Stimulated activated CD4-positive, alpha-beta T cell treated with anti-CD3 and anti-CD28 coated beads, Interleukin-2, amount 100 ng/mL, for 24 hours (primary cell): ENCODE measurements around the gene SMG7.

Source experiments
- DNase-seq, 2 donors: peaks; one replicate each; pipeline ENCODE4 v3.0.0-alpha.2; 2020

The SMG7 gene

DNA sequence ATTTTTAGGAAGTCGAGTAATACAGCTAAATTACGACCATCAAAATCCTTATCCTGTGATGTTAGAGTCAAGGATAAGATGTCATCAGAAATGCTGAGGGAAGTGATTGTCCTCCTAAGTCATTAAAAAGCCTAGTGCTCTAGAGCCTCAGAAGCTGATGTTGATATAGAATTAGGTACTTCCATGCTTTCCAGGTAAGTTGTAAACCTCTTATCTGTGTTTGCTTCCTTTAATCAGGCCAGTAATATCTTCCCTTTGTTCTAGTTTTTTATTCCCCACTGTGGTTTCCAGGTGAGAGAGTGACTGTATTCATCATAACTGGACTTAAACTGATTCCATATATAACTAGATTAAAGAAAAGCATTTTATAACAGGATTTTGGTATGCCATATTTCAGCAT lies 44.4 kb downstream of the SMG7 start:
- no peak for DNase-seq

DNA sequence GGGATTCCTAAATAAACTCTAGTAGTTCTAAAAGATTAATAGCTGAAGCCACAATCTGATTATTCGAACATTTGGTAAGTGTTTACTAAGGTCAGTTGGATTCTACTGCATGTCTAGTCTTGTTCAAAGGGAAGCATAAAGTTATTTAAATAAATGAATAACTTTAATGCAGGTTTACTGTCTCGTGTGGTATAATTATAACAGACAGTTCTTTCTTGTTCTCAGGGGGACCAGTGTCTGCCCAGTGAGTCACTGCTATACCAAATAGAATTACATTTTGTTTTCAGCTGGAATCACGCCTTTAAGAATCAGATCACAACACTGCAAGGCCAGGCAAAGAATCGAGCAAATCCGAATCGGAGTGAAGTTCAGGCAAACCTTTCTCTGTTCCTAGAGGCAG lies 45.1 kb downstream of the SMG7 start:
- no peak for DNase-seq

DNA sequence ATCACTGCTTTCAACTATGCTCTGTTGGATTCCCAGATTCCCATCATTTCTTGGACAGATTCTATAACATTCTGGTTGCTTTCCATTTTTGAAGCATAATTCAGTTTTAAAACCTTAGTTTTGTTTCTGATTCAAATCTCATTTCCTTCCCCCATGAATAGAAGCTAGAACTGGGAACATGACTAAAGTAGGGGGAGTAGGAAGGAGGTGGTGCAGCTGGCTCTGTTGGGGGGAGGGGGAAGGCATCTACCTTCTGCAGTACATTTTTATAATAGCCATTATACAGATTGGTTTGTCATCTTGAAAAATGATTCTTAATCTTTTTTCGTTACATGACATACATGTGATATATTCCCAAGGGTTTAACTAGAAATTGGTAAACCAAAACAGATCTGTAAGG lies 48.1 kb downstream of the SMG7 start:
- DNase-seq = no peak

DNA sequence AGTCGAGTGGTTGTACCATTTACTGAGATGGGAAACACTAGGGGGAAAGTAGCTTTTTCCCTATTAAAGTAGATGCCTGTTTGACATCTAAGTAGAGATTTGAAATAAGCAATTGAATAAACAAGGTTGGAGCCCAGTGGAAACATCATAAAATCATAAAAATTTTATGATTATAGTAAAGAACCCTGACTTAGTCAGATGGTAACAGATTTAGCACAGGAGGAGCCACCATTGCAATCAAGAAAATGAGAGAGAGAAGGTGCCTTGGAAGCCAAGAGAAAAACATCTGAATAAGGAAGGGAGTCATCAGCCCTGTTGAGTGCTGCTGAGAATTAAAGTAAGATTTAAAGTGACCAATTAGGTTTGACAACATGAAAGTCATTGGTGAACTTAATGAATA lies 49.8 kb downstream of the SMG7 start:
- no peak for DNase-seq

DNA sequence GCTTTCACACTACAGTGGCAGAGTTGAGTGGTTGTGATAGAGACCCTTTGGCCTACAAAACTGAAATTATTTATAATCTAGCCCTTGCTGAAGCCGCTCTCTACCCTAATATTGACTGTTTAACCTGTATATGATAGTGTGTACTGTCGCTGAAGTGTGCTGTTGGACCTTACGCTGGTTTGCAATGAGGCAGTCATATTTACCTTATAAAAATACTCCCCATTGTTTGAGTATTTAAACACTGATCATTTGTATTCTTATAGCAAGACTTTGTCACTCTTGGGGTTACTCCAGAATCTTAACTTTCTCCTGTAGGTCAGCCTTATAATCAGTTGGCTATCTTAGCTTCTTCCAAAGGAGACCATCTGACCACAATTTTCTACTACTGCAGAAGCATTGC lies 56.3 kb downstream of the SMG7 start:
- DNase-seq = no peak

DNA sequence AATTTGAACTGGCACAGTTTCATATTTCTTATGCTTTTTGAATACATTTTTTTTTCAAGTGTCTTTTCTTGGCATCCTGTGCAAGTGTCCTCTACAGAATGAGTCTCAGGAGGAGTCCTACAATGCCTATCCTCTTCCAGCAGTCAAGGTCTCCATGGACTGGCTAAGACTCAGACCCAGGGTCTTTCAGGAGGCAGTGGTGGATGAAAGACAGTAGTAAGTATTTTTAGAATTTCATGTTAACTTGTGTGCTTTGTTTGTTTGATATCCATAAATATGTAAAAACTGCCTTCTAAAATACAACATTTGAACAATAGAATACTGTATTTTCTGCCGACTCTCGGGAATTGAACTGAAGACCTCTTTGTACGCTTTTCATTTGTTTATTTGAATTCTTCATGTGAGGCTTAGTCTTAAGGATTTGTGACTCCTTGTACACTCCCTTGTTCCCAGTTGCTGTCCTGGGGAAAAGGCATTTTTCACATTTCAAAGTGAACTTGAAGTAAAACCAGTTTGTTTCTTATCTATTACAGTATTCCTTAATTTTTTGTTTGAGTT lies 61.4 kb downstream of the SMG7 start:
- no peak for DNase-seq

DNA sequence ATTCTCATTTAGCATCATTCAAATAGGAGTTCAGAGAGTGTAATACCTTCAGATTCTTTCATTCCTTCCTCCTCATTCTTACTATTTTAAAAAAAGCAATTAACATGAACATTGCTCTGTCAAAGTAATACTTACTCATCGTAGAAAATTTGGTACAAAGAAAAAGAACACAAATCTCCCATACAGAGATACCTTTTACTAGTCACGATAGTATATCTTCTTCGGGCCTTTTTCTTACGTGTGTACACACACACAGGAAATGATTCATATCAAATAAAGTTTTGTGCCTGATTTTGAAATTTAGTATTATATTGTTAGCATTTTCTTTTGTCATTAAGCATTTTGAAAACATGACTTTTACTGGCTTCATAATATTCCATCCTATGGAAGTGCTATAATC lies 65.1 kb downstream of the SMG7 start:
- no peak for DNase-seq

DNA sequence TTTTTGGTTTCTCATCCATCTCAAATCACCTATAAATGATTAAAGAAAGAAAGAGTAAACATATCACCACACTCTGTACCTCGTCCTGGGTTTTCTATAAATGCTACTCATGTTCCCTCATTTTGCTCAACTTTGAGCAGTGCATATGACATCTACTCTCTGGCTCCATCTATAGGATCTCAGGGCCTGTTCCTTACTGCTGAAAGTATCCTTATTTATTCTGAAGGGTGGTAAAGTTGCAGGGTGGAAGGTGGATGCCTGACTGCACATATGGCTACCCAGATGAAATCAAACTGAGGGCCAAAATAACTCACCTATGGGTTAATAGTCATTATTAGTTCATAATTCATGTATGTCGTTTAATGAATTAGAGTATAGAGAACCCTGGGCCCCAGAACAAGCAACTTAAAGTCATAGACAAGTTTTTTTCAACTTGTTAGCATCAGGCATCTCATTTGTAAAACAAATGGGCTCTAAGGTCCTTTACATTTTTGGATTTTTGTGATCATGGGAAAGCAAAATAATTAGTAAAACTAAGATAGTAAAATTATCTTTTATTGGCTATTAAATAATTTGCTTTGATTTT lies 71.4 kb downstream of the SMG7 start:
- no peak for DNase-seq

DNA sequence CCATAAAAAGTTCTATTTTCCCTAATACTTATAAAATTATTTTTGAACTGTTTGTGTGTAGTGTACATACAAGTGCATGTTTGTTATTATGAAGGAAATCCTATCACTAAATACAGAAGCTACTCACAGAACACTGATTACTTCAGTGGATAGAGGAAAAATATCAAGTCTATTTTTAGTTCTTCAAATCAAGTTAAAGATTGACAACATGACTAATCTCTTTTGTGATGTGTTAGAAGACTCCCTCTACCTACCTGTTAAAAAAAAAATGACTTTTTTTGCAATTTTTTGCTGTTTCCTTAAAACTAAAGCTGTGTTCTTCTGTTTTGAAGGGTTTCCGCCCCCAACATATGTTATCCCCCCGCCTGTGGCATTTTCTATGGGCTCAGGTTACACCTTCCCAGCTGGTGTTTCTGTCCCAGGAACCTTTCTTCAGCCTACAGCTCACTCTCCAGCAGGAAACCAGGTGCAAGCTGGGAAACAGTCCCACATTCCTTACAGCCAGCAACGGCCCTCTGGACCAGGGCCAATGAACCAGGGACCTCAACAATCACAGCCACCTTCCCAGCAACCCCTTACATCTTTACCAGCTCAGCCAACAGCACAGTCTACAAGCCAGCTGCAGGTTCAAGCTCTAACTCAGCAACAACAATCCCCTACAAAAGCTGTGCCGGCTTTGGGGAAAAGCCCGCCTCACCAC lies 72.4 kb downstream of the SMG7 start:
- DNase-seq = no peak

DNA sequence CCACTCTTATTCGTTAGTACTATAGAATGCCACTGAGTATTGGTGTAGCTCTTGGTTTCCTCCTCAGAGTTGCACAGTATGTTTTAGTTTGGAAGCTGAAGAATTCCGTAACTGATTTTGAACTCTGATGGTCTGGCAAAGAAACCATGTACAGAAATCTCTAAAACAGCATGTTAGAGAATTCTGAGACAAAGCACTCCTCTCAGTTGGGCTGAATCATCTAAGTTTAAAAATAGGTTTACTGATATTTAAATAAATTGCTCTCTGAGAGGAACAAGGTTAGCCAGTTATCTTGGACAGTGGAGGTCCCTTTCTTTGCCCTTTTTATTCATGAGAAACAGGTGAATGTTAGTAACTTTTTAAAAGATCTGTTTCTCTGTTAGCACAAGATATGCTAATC lies 74.1 kb downstream of the SMG7 start:
- no peak for DNase-seq

DNA sequence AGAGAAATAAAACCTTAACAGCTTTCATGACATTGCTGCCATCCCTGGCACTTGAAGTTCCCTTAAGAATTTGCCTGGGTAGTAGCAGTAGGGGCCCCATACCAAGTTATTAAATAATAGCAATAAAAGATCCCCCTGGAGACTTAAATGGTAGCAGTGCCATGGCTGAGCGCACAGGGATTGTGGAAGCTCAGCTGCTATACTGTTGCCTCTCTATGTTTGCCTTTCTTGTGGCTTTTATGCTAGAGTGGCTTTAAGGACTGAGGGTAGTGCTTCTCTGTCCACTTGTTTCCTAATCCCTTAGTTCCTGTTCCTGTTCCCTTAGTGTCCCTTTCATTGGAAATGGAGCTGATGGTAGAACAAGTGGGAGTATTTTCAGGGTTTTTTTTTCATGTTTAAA lies 75.8 kb downstream of the SMG7 start:
- DNase-seq = no peak

DNA sequence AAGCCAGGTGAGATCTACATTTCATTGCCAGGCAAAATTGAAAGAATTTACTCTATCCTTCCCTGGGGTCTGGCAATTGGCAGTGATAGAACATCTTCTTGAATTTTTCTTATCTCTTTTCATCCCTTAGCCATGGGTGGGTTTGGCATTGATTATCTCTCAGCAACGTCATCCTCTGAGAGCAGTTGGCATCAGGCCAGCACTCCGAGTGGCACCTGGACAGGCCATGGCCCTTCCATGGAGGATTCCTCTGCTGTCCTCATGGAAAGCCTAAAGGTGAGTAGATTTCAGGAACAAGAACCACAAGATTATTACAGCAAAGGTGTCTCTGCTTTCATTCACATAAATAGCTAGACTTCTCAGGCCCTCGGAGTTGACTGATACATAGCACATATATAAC lies 78.6 kb downstream of the SMG7 start:
- no peak for DNase-seq

DNA sequence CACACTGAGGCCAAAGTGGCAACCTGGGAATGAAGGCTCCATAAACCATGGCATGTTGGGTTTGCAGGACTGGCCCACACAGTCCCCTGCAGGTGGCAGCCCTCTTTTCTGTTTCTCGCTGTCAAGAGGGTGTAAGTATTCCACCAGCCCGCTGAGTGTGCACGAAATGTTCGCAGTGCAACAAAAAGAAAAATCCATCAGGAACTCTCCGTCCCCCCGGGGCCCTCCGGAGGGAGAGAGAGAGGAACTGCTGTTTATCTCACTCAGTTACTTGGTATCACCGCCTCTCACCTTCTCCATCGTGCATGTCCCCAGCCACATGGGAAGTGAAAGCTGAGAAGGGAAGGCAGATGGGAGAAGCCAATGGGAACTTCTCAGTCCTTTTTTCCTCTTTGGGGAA lies 79.6 kb downstream of the SMG7 start:
- no peak for DNase-seq

DNA sequence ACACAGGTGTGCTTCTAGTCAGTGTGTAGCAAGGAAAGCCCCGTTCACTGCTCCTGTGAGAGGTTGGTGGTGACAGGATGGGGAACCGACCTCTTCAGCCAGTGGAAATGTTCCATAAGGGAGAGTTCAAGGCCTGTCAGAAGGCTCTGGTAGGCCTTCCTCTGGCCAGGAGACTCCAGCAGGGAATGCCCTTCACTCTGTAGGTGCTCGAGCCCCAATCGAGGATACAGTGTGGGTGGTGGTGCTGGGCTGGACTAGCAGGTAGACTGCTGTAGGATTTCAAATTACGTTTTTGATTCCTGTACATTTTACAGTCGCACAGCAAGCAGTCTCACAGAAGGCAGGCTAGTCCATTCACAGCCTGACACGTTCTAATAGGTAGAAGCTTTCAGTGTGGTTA lies 80.1 kb downstream of the SMG7 start:
- DNase-seq = no peak

DNA sequence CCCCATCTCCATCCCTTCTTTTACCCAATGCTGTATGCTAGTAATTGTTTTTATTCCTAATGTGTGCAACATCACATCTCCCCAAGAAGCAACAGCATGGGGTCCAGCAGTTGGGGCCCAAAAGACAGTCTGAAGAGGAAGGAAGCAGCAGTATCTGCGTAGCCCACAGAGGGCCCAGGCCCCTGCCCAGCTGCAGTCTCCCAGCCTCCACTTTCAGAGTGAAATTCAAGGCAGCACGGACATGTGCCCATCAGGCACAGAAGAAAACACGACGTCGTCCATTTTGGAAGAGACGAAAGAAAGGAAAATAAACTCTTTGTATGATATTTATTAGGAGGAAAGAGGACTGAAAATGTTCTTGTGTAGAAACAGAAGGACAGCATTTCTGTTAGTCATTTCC lies 80.6 kb downstream of the SMG7 start:
- no peak for DNase-seq

DNA sequence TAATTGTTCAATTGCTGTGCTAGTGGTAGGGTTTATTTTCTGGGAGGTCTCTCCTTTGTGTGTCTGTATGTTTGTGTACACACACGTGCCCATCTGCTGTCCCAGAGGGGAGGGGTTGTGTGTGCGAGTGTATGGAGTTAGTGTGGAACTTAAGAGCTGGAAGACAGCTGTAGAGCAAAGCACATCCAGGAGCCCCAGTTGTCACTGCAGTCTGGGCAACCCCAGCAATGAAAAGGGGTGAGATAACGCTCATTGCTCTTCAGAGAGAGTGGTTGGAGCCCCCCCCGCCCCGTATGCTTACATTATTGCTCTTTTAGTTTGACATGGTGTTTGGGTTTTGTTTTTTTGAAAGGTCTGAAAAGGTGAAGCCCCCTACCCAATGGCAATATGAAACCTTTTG lies 81.0 kb downstream of the SMG7 start:
- no peak for DNase-seq

DNA sequence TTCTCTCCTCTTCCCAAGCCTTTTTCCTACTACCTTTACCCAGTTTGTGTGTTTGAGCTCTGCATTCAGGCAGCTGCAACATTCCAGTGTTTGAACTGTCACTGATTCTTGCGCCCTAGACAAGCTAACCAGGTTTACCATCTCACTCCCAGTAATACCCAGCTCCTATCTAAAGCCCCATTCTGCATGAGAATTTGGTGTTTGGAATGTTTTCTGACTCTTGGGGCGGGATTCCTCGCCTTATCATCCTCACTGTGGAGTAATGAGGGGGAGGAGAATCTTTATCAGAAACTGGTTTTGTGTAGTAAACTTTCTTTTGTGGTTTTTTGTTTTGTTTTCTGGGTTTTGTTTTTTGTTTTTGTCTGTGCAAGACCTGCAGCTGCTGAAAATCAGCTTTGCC lies 81.5 kb downstream of the SMG7 start:
- no peak for DNase-seq

DNA sequence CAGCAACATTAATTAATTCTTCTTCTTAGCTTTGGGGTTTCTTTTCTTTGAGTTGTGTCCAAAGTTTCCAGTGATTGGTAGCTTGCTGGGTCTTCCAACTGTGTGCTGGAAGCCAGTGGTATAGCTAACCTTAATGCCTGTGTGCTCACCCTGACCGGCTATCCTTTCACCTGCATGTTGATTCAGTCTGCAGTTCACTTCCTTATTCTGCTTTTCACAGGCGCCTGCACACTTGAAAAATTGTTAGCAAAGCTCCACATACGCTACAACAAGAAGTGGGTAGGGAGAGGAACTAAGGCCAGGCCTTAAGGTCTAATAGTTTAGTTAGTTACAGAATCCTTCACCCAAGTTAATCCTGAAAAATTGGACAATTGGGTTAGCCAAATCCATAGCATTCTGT lies 82.3 kb downstream of the SMG7 start:
- DNase-seq = no peak

DNA sequence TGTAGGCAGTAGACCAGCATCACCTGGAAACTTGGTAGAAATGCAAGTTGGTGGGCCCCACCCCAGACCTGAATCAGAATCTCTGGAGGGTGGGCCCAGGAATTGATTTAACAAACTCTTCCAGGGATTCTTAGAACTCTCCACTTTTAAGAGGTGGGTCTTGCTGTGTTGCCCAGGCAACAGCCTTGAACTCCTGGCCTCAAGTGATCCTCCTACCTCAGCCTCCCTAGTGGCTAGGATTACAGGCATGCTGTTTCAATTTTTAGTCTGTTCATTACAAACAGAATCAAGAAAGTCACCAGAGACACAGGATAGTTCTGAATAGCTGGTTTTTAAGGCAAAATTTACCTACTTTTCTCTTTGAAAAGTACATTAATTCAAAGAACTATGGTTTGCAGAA lies 86.8 kb downstream of the SMG7 start:
- no peak for DNase-seq

DNA sequence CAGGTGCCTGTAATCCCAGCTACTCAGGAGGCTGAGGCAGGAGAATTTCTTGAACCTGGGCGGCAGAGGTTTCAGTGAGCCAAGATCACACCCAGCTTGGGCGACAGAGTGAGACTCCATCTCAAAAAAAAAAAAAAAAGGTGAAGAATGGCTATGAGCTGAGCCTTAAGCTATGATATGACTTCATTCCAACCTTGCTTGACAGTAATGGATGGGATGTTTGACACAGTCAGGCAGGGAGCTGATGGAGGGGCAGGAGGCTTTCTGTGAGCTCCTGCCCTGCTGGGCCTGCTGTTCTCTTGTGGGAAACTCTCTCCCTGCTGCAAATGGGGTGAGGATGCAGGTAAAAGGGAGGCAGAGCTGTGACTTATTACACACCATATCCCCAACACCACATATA lies 90.4 kb downstream of the SMG7 start:
- no peak for DNase-seq

DNA sequence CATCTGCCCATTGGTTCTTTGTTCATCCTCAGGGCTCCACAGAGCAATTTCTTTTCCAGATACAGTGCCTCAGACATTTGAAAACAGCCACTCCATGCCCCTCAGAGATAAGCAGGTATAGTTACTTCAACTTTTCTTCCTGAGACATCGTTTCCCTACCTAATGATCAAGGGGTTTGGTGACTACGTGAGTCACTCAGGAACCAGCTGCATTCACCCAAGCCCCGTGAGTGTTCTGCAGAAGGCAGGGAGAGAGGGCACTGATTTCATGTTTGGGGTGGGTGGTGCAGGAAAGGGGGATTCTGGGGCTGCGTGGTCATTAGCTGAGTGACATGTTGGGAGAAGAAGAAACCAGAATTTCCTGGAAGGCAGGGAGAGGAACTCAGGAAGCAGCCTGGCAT lies 93.0 kb downstream of the SMG7 start:
- no peak for DNase-seq

DNA sequence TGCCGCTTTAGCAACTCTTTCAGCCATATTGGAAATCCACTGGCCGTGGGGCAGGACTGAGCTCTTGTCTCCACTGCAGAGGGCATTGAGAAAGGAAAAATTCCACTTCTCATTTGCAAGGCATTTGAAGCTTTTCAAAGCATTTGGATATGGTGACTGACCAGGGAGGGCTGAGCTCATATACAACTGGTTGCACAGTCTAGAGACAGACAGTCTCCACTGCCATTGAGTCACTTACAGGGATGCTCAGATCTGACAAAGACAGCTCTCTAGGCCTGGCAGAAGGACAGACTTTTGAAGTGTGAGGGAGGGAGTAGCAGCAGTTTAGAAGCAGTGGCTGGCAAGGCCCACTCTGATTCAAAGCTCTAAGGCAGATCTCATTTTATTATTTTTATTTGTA lies 93.7 kb downstream of the SMG7 start:
- DNase-seq = no peak

DNA sequence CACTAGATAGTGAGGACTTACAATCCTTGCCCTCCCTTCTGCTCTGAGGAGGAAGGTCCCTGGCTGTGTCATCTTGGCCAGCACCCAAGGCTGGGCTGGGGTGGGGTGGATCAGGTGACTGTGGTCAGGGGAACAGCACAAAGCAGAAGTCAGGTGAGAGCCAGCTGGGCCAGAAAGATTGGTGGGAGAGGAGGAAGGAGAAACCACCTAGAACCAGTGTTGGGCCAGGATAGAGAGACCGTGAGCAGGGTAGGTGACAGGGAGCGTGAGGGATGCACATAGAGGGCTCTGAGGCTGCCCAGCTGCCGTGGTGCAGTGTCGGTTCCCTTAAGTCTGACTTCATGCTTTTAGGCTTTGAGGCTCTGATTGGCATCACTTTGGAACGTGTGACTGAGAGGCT lies 95.3 kb downstream of the SMG7 start:
- no peak for DNase-seq

DNA sequence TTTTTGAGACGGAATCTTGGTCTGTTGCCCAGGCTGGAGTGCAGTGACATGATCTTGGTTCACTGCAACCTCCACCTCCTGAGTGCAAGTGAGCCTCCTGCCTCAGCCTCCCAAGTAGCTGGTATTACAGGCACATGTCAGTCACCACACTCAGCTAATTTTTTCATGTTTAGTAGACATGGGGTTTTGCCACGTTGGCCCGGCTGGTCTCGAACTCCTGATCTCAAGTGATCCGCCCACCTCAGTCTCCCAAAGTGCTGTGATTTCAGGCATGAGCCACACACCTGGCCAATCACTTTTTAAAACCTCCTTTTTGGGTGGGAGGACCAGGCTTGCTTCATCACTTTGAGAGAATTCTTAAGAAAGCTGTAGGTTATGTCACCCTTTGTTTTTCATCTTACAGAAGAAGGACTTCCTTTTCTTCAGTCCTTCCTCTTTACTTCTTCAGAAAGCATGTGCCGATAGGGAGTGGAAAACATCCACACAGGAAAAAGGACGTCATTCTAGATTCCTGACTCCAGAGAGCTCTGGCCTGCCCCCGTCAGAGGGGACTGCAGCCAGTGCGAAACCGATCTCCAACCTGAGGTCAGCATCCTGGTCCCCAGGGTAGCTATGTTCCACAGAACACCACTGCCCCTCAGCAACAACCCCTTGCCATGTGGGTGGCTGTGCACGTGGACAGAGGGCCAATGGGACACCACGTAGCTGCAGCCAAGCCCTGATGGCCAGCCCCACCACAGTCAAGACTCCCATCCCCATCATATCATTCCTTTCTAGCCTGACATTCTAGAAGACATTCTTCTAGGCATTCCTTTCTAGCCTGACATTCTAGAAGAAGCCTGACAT lies 96.1 kb downstream of the SMG7 start:
- DNase-seq = no peak
